SK-N-SH (cell line): ENCODE data around the gene HOXB8. TPM values are rescaled to one million over a fixed set of nuclear protein-coding genes. Genes with fewer than 3 reads are reported as not detected.

Experiments
- CTCF ChIA-PET: fragments of 300-600, 350-600 bp; formaldehyde crosslinking; extraction: SDS; loops from one replicate; lab custom pipeline; 2021; lab: Yijun Ruan, JAX
- POLR2A ChIA-PET: fragments of 350-600 bp; sonication (Branson Sonifier 250); formaldehyde crosslinking; extraction: SDS; loops from one replicate; lab custom pipeline; 2020; ENCODE audit warnings: antibody characterized with exemption, inconsistent platforms; lab: Yijun Ruan, JAX
- DNase-seq: peaks from one replicate; pipeline ENCODE4 v3.0.0; 2012
- H2AFZ ChIP-seq: fragments of 200-600 bp; sonication (generic); 2 replicates; pipeline ENCODE4 v1.8.1; 2016; ENCODE audit warnings: antibody characterized with exemption, mild to moderate bottlenecking, low read depth
- H3F3A ChIP-seq: fragments of 200-600 bp; sonication (generic); replicated peaks from 2 replicates; pipeline ENCODE3; 2016; ENCODE audit warnings: antibody characterized with exemption, mild to moderate bottlenecking; ENCODE audit not compliant: insufficient read depth
- H3K27ac ChIP-seq, 2 experiments: fragments of 200-500 bp in 1 of 2; fragments of 200-600 bp in 1 of 2; sonication (Bioruptor generic) in 1 of 2; sonication (generic), shearing (Covaris generic) in 1 of 2; 2 replicates each; pipeline versions ENCODE4 v1.5.1 to v1.6.1; 2014 to 2016; ENCODE audit warnings: low read depth in 2 of 2, inconsistent platforms in 1 of 2, low read length in 1 of 2, mild to moderate bottlenecking in 1 of 2, mixed read lengths in 1 of 2
- H3K27me3 ChIP-seq: fragments of 200-600 bp; sonication (generic), shearing (Covaris generic); 2 replicates; pipeline ENCODE4 v1.6.1; 2016; ENCODE audit warnings: mixed run types; ENCODE audit not compliant: insufficient read depth
- H3K36me3 ChIP-seq, 2 experiments: fragments of 200-500 bp in 1 of 2; fragments of 200-600 bp in 1 of 2; sonication (Bioruptor generic) in 1 of 2; sonication (generic) in 1 of 2; replicated peaks in 1 of 2; 2 replicates each; pipeline versions ENCODE3 to v1.5.1; 2014 to 2016; ENCODE audit warnings: low read length in 1 of 2, mild to moderate bottlenecking in 1 of 2; ENCODE audit not compliant: insufficient read depth in 2 of 2, control insufficient read depth in 1 of 2
- H3K4me1 ChIP-seq, 2 experiments: fragments of 200-500 bp in 1 of 2; fragments of 200-600 bp in 1 of 2; sonication (Bioruptor generic) in 1 of 2; sonication (generic), shearing (Covaris generic) in 1 of 2; 2 replicates each; pipeline versions ENCODE4 v1.5.1 to v1.6.1; 2014 to 2016; ENCODE audit warnings: low read depth in 1 of 2, low read length in 1 of 2, mixed run types in 1 of 2; ENCODE audit not compliant: insufficient read depth in 2 of 2, control insufficient read depth in 1 of 2
- H3K4me2 ChIP-seq: fragments of 200-600 bp; sonication (generic), shearing (Covaris generic); 2 replicates; pipeline ENCODE4 v1.6.1; 2017; ENCODE audit warnings: mixed run types
- H3K4me3 ChIP-seq, 2 experiments: fragments of 200-500 bp in 1 of 2; fragments of 200-600 bp in 1 of 2; sonication (Bioruptor generic) in 1 of 2; sonication (generic), shearing (Covaris generic) in 1 of 2; 2 replicates each; pipeline versions ENCODE4 v1.5.1 to v1.8.1; 2014 to 2016; ENCODE audit warnings: low read depth in 2 of 2, inconsistent platforms in 1 of 2, low read length in 1 of 2, mild to moderate bottlenecking in 1 of 2, mixed read lengths in 1 of 2, moderate library complexity in 1 of 2
- H3K79me2 ChIP-seq: fragments of 200-600 bp; sonication (generic); 2 replicates; pipeline ENCODE4 v1.8.1; 2017; ENCODE audit warnings: mild to moderate bottlenecking; ENCODE audit not compliant: insufficient read depth
- H3K9ac ChIP-seq: fragments of 200-600 bp; sonication (generic); 2 replicates; pipeline ENCODE4 v1.6.1; 2017; ENCODE audit warnings: mixed run types
- H3K9me2 ChIP-seq: fragments of 200-600 bp; sonication (generic); 2 replicates; pipeline ENCODE4 v1.6.1; 2017; ENCODE audit warnings: mixed run types
- H3K9me3 ChIP-seq: fragments of 200-600 bp; sonication (generic); 2 replicates; pipeline ENCODE4 v1.6.1; 2017; ENCODE audit warnings: mixed run types, mild to moderate bottlenecking, moderate library complexity
- H4K20me1 ChIP-seq: fragments of 200-600 bp; sonication (generic); 2 replicates; pipeline ENCODE4 v1.6.1; 2017; ENCODE audit warnings: mild to moderate bottlenecking, mixed run types; ENCODE audit not compliant: insufficient read depth
- ELF1 ChIP-seq: IDR thresholded peaks from 2 replicates; pipeline ENCODE4 v1.4.0; 2012
- EP300 ChIP-seq, 2 experiments: IDR thresholded peaks; 2 replicates each; pipeline versions ENCODE4 v1.4.0 to v1.6.1; 2012; ENCODE audit warnings: borderline replicate concordance in 1 of 2, low read depth in 1 of 2, low read length in 1 of 2
- EZH2phosphoT487 ChIP-seq: fragments of 200-600 bp; sonication (generic); IDR thresholded peaks from 2 replicates; pipeline ENCODE4 v1.6.1; 2017; ENCODE audit warnings: low read depth, mixed run types, mild to moderate bottlenecking, antibody characterized with exemption, moderate library complexity, borderline replicate concordance
- GABPA ChIP-seq: IDR thresholded peaks from 2 replicates; pipeline ENCODE4 v1.4.0; 2012; ENCODE audit warnings: low read depth, mild to moderate bottlenecking
- GATA2 ChIP-seq: sonication (generic); formaldehyde crosslinking; IDR thresholded peaks from 2 replicates; pipeline ENCODE4 v1.5.0; 2020; ENCODE audit warnings: mild to moderate bottlenecking, missing genetic modification reagents
- IRF3 ChIP-seq: fragments of 150-350 bp; IDR thresholded peaks from 2 replicates; pipeline ENCODE4 v1.6.1; 2016; ENCODE audit warnings: mild to moderate bottlenecking, low read depth, low read length
- NFIC ChIP-seq: IDR thresholded peaks from 2 replicates; pipeline ENCODE4 v1.4.0; 2012; ENCODE audit warnings: borderline replicate concordance
- NRF1 ChIP-seq: IDR thresholded peaks from 2 replicates; pipeline ENCODE4 v1.6.1; 2012; ENCODE audit warnings: low read depth, mild to moderate bottlenecking, low read length
- POLR2AphosphoS5 ChIP-seq: IDR thresholded peaks from 2 replicates; pipeline ENCODE4 v1.6.1; 2012; ENCODE audit warnings: low read depth, low read length
- REST ChIP-seq: IDR thresholded peaks from 2 replicates; pipeline ENCODE4 v1.6.1; 2012; ENCODE audit warnings: mild to moderate bottlenecking, low read depth, low read length, moderate library complexity
- RFX5 ChIP-seq: IDR thresholded peaks from 2 replicates; pipeline ENCODE4 v1.6.1; 2012; ENCODE audit warnings: mild to moderate bottlenecking, improper control_type of control experiment, low read length
- TCF12 ChIP-seq: IDR thresholded peaks from 2 replicates; pipeline ENCODE4 v1.4.0; 2012
- YY1 ChIP-seq: IDR thresholded peaks from 2 replicates; pipeline ENCODE4 v1.4.0; 2012; ENCODE audit warnings: low read depth, mild to moderate bottlenecking
- WGBS: methylation state at CpG from one replicate; pipeline ENCODE4 v1.1.6; 2017; ENCODE audit warnings: low lambda C conversion rate; 5-methylcytosine and 5-hydroxymethylcytosine counted together
- polyA plus RNA-seq, 3 experiments: library from polyadenylated mRNA; depleted of rRNA; stranded (reverse); fragments of >200 nt; gene quantifications; 2 replicates each; pipeline ENCODE4 v1.2.3, GENCODE V29; 2012
- TF ChIP-seq, protein P1 (sequence below): IDR thresholded peaks from 2 replicates; pipeline ENCODE4 v1.4.0; 2012; ENCODE audit warnings: low read depth
- TF ChIP-seq, protein P2 (sequence below): fragments of 200-600 bp; sonication (generic); IDR thresholded peaks from 2 replicates; pipeline ENCODE4 v1.6.1; 2017; ENCODE audit warnings: antibody characterized with exemption, mild to moderate bottlenecking, moderate library complexity

HOXB8 gene
- polyA plus RNA-seq, 1 of the 3 experiments (the other 2 are of a cell fraction) = not detected

DNA sequence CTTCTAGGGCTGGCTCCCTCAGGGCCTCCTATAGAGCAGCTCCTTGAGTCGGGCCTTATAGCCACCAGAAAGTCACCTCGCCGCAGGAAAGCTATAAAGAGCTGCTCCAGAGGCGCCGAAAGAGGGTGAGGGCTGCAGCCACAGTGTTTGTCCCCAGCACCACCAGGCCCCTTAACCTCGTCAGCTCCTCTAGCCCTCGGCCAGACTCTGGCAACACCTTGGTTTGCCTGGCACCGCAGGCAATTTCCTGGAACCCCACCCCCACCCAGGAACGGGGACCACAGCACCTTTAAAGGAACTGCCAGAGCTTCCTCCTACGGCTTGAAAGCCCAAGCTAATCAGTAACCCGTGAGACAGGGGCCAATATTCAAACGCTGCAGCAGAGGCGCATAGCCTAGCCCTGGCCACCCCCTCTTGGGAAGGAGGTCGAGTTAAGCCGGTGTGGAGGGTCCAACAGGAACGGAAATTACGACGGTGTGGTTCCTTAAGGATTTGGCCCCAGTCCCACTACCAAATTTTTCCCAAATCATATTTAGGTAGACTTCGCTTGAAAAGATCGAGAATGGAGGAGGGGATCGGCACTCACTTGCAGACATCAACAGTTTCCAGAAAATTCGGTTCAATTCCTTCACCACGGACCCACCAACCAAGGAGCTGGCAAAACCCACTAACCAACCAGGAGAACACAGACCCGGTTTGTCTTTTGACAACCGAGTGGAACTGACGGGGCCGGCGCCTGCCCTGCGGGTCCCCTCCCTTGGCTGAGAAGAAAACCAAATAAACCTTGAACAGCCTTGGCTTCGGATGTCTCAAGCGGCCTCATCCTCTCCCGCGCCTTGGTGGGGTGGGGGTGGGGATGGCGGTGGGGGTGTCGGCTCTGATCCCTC is 13.3 kb downstream of the HOXB8 start:
- Histone ChIP-seq H3K27ac (no peak overlapping the region), H3K4me1 (no peaks in the 10 kb centered on the region; a peak in 1 of 4 replicates), H2AFZ (no peak overlapping the region), H3K27me3 (peaks cover 100% of the 10 kb centered on the region), H4K20me1 (peaks cover 20% of the 10 kb centered on the region; the same call in 1 of the 2 replicates), H3F3A (no peaks in the 10 kb centered on the region), H3K4me2 (no peak overlapping the region), H3K4me3 (no peak overlapping the region), H3K79me2 (no peaks in the 10 kb centered on the region), H3K9me3 (no peaks in the 10 kb centered on the region), H3K9me2 (no peaks in the 10 kb centered on the region), H3K36me3 (no peaks in the 10 kb centered on the region), H3K9ac (no peak overlapping the region)
- whole genome bisulfite sequencing = 5% methylated on average over 33 of the region's 35 CpGs
- no peak for DNase-seq
- TF ChIP-seq NRF1 = no peak
- TF ChIP-seq IRF3 = no peak
- no peak for TF ChIP-seq GABPA
- no peak for TF ChIP-seq POLR2AphosphoS5
- TF ChIP-seq EZH2phosphoT487 = no peak
- TF ChIP-seq, protein P1, sequence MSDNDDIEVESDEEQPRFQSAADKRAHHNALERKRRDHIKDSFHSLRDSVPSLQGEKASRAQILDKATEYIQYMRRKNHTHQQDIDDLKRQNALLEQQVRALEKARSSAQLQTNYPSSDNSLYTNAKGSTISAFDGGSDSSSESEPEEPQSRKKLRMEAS = no peak
- TF ChIP-seq, protein P2, sequence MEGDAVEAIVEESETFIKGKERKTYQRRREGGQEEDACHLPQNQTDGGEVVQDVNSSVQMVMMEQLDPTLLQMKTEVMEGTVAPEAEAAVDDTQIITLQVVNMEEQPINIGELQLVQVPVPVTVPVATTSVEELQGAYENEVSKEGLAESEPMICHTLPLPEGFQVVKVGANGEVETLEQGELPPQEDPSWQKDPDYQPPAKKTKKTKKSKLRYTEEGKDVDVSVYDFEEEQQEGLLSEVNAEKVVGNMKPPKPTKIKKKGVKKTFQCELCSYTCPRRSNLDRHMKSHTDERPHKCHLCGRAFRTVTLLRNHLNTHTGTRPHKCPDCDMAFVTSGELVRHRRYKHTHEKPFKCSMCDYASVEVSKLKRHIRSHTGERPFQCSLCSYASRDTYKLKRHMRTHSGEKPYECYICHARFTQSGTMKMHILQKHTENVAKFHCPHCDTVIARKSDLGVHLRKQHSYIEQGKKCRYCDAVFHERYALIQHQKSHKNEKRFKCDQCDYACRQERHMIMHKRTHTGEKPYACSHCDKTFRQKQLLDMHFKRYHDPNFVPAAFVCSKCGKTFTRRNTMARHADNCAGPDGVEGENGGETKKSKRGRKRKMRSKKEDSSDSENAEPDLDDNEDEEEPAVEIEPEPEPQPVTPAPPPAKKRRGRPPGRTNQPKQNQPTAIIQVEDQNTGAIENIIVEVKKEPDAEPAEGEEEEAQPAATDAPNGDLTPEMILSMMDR = no peak
- no peak for TF ChIP-seq NFIC
- no peak for TF ChIP-seq ELF1
- TF ChIP-seq YY1 = no peak
- TF ChIP-seq GATA2 (CRISPR knock-in tag) = no peak
- no peak for TF ChIP-seq RFX5
- no peak for TF ChIP-seq REST
- TF ChIP-seq EP300 (IDR thresholded peaks at IDR 0.05; ENCODE audit: borderline replicate concordance in 1 of 2, low read depth in 1 of 2, low read length in 1 of 2) = no peak
- TF ChIP-seq TCF12 = no peak
- TF ChIP-seq, all 33 proteins: peak for 0
- POLR2A ChIA-PET = no interaction called here
- CTCF ChIA-PET = interaction anchor here (0.6 to 2.3 kb wide), 15 partner anchors 8 to 577 kb away, joined by 3 to 8 read pairs (median 3); partner anchors contain the start of gene HOXB7
